DOHH2 (cell line): ENCODE measurements around the gene FRY.

ENCODE experiments used
- H3F3A ChIP-seq: fragments of 200-600 bp; sonication (generic), shearing (Covaris generic); 2 replicates; pipeline ENCODE4 v1.6.0; 2016; ENCODE audit warnings: antibody characterized with exemption, mild to moderate bottlenecking; ENCODE audit not compliant: control insufficient read depth, insufficient read depth
- H3K27ac ChIP-seq: fragments of 200-600 bp; sonication (generic); 2 replicates; pipeline ENCODE4 v1.5.1; 2014; ENCODE audit warnings: low read depth, mild to moderate bottlenecking, low read length, moderate library complexity
- H3K27me3 ChIP-seq: fragments of 200-600 bp; sonication (generic); 2 replicates; pipeline ENCODE4 v1.6.1; 2014; ENCODE audit warnings: mild to moderate bottlenecking, low read length, mixed read lengths; ENCODE audit not compliant: control insufficient read depth
- H3K36me3 ChIP-seq: fragments of 200-600 bp; sonication (generic); 2 replicates; pipeline ENCODE4 v1.6.1; 2014; ENCODE audit warnings: mild to moderate bottlenecking, low read length, moderate library complexity, mixed read lengths; ENCODE audit not compliant: control insufficient read depth
- H3K4me1 ChIP-seq: fragments of 200-600 bp; sonication (generic); 2 replicates; pipeline ENCODE4 v1.6.1; 2014; ENCODE audit warnings: mild to moderate bottlenecking, low read length, mixed read lengths; ENCODE audit not compliant: control insufficient read depth
- H3K4me2 ChIP-seq: fragments of 200-600 bp; sonication (generic); 2 replicates; pipeline ENCODE4 v1.6.0; 2014; ENCODE audit warnings: mild to moderate bottlenecking, low read length, moderate library complexity
- H3K4me3 ChIP-seq: fragments of 200-600 bp; sonication (generic); 2 replicates; pipeline ENCODE4 v1.5.1; 2014; ENCODE audit warnings: mild to moderate bottlenecking, low read length, mixed read lengths
- H3K79me2 ChIP-seq: fragments of 200-600 bp; sonication (generic); 2 replicates; pipeline ENCODE4 v1.6.1; 2014; ENCODE audit warnings: mild to moderate bottlenecking, low read length, mixed read lengths; ENCODE audit not compliant: control insufficient read depth
- H3K9me2 ChIP-seq: fragments of 200-600 bp; sonication (generic); replicated peaks from 2 replicates; pipeline ENCODE4 v1.6.1; 2014; ENCODE audit warnings: mild to moderate bottlenecking, low read length, mixed read lengths; ENCODE audit not compliant: control insufficient read depth
- H3K9me3 ChIP-seq: fragments of 200-600 bp; sonication (generic); 2 replicates; pipeline ENCODE4 v1.6.1; 2014; ENCODE audit warnings: antibody characterized with exemption, low read length, mixed read lengths; ENCODE audit not compliant: control insufficient read depth, insufficient read depth
- H4K20me1 ChIP-seq: fragments of 200-600 bp; sonication (generic); 2 replicates; pipeline ENCODE4 v1.6.0; 2014; ENCODE audit warnings: low read depth, mild to moderate bottlenecking, antibody characterized with exemption, low read length, moderate library complexity; ENCODE audit not compliant: control insufficient read depth, insufficient read depth
- CTCF ChIP-seq: fragments of 200-600 bp; sonication (generic); IDR thresholded peaks from one replicate; pipeline ENCODE4 v1.5.1; 2014; ENCODE audit warnings: antibody characterized with exemption, mild to moderate bottlenecking, low read depth, low read length; ENCODE audit not compliant: poor library complexity, severe bottlenecking
- EZH2phosphoT487 ChIP-seq: fragments of 200-600 bp; sonication (generic); IDR thresholded peaks from 2 replicates; pipeline ENCODE4 v1.6.1; 2017; ENCODE audit warnings: borderline replicate concordance, mild to moderate bottlenecking, antibody characterized with exemption, low read length, moderate library complexity, mixed read lengths

The FRY gene

GRCh38 chr13:32028711-32029110, 2.9 kb upstream of the FRY start:
- Histone ChIP-seq H3K9me2 (no peaks in the 10 kb centered on the region), H3K9me3 (no peaks in the 10 kb centered on the region), H4K20me1 (no peaks in the 10 kb centered on the region), H3K27me3 (no peaks in the 10 kb centered on the region), H3K4me3 (no peak overlapping the region), H3K27ac (0 out of 2 replicates have a peak overlapping the region, but pooled peaks have one; percentile 2), H3K4me1 (peaks cover 30% of the 10 kb centered on the region), H3K79me2 (peaks cover 48% of the 10 kb centered on the region), H3K4me2 (peak overlapping the region; percentile 96), H3F3A (peaks cover 9% of the 10 kb centered on the region), H3K36me3 (peaks cover 14% of the 10 kb centered on the region)
- TF ChIP-seq EZH2phosphoT487 (no peak), CTCF (no peak)

- H3K4me2 ChIP-seq: peak overlapping the region; percentile 96
- peaks cover 9% of the 10 kb centered on the region for H3F3A ChIP-seq
- H3K36me3 ChIP-seq: peaks cover 23% of the 10 kb centered on the region
- peaks cover 40% of the 10 kb centered on the region for H3K4me1 ChIP-seq
- H3K27ac ChIP-seq: peak overlapping the region; percentile 76; the same call in 1 of the 2 replicates
- H4K20me1 ChIP-seq: no peaks in the 10 kb centered on the region
- no peaks in the 10 kb centered on the region for H3K9me2 ChIP-seq
- peaks cover 58% of the 10 kb centered on the region for H3K79me2 ChIP-seq
- H3K4me3 ChIP-seq: peak overlapping the region; percentile 85
- no peaks in the 10 kb centered on the region for H3K9me3 ChIP-seq
- H3K27me3 ChIP-seq: no peaks in the 10 kb centered on the region
- no peak for TF ChIP-seq EZH2phosphoT487
- TF ChIP-seq CTCF: no peak
Observed at GRCh38 chr13:32029684-32030083, 1.9 kb upstream of the FRY start.

- H3K4me3 ChIP-seq: peak overlapping the region; percentile 85
- peak overlapping the region; percentile 96 for H3K4me2 ChIP-seq
- H3K79me2 ChIP-seq: peaks cover 80% of the 10 kb centered on the region
- H3K36me3 ChIP-seq: peaks cover 38% of the 10 kb centered on the region
- TF ChIP-seq CTCF (no peak), EZH2phosphoT487 (no peak)
- peaks cover 9% of the 10 kb centered on the region for H3F3A ChIP-seq
- no peaks in the 10 kb centered on the region for H4K20me1 ChIP-seq
- no peaks in the 10 kb centered on the region for H3K9me3 ChIP-seq
- H3K4me1 ChIP-seq: peaks cover 62% of the 10 kb centered on the region
- H3K27me3 ChIP-seq: no peaks in the 10 kb centered on the region
- H3K9me2 ChIP-seq: no peaks in the 10 kb centered on the region
- peak overlapping the region; percentile 76 for H3K27ac ChIP-seq
Observed at GRCh38 chr13:32031815-32032370, 319 bp downstream of the FRY start.
